HG02571 (cell line): ENCODE measurements around the gene NFKBIB.
"Not testable (repeated sequence)": the region's sequence is repeated elsewhere in the genome, so short reads cannot be mapped to it uniquely, and the experiment has no call there.

Source experiments
- ATAC-seq: cut with Tn5 transposase; IDR thresholded peaks from one replicate; pipeline ENCODE4 v1.9.1; 2021; ENCODE audit warnings: mild to moderate bottlenecking, moderate library complexity; ENCODE audit not compliant: unreplicated experiment

Gene NFKBIB

DNA sequence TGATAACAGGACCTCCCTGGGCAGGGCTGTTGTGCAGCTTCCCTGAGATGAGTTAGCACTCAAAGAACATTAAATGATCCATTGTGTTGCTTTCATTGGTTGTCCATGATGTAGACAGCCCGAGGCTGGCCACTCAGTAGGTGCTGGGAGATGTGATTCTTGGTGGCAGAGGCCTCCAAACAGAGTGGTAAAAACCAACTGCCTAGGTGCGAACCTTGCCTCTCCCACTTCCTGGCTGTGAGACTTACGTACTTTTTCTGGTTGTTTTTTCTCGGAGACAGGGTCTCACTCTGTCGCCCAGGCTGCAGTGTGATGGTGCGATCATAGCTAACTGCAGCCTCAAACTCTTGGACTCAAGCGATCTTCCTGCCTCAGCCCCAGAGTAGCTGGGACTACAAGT lies 24.6 kb downstream of the NFKBIB start:
- no peak for ATAC-seq

- no peak for ATAC-seq
Observed at GRCh38 chr19:38928391-38929001, 28.7 kb downstream of the NFKBIB start.

- peak; percentile 55 for ATAC-seq
Observed at GRCh38 chr19:38929929-38930775, 30.4 kb downstream of the NFKBIB start, which contains the start of gene SARS2. SARS2 (minus strand) TSS chr19:38930763; CDS start chr19:38930736, 27 bp downstream.

DNA sequence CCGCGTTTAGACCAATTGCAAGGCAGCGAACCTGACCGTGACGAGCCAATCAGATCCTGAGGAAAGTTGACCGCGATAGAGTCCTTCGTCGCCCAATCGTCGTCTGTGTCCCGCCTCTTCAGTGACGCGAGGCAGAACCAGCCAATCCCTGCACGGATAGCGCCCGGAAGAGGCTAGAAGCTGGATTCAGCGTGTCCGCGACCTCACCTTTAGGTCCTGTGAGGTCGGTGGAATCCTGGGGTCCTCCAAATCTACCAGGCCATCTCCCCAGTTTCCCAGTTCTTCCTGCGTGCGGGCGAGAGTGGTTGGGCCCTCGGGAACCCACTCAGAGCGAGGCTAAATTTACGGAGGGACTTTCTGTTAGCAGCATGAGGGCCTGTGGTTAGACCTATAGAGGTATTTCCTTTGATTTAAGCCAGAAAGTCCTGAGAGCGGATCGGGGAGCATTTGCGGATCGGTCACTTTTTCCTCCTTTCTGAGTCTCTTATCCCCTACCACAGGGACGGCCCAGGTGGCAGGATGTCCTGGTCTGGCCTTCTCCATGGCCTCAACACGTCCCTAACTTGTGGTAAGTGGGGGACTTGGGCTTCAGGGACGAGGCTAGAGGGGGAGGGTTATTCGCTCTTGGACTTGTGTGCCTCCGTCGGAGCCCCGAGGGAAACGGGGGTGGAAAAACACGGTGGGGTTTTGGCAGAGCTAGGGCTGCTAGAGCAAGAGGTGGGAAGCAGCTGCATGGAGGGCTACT lies 31.2 kb downstream of the NFKBIB start, which contains the start of gene MRPS12:
Gene MRPS12 (plus strand): TSS at position 169 of the 745 bp plus-strand sequence. CDS start 351 bp downstream, at position 520.
- ATAC-seq, result peak; percentile 90

GRCh38 chr19:38931521-38931793 lies 31.7 kb downstream of the NFKBIB start:
- no peak for ATAC-seq

GRCh38 chr19:38932425-38933179 lies 32.8 kb downstream of the NFKBIB start:
- ATAC-seq, result no peak

DNA sequence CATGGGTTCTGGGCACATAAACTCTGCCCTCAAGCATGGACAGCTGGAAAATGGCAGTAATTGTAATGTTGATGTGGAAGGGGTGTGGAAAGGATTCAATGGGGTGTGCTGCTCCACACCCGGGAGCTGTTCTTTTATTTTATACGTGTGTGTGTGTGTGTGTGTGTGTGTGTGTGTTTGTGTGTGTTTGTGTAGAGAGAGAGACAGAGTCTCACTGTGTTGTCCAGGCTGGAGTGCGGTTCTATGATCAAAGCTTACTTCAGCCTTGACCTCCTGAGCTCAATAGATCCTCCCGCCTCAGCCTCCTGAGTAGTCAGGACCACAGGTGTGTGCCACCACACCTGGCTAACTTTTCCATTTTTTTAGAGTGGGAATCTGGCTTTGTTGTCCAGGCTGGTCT lies 33.8 kb downstream of the NFKBIB start:
- ATAC-seq, result no peak

DNA sequence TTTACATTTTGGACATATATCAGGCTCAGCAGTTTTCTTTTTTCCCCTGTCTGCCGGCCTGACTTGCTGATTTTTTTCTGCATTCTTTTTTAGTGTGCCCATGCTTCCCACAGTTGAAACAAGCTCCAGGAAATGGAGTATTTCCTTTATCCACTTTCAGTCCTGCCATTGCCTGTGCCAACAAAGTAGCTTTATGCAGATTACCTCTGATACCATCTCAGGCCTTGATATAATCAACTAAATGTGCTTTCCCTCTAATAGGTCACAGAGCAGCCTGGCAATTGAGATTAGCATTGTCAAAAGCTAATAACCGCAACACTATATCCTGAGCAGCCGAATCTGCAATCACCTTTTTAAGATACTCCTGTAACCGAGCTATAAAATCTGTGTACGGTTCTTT lies 40.2 kb downstream of the NFKBIB start:
- no peak for ATAC-seq

- not testable (repeated sequence) for ATAC-seq
Observed at GRCh38 chr19:38941466-38941865, 41.7 kb downstream of the NFKBIB start.

- ATAC-seq, result no peak
Observed at GRCh38 chr19:38941979-38942378, 42.2 kb downstream of the NFKBIB start.

- ATAC-seq, result no peak
Observed at GRCh38 chr19:38942471-38943181, 42.9 kb downstream of the NFKBIB start.

DNA sequence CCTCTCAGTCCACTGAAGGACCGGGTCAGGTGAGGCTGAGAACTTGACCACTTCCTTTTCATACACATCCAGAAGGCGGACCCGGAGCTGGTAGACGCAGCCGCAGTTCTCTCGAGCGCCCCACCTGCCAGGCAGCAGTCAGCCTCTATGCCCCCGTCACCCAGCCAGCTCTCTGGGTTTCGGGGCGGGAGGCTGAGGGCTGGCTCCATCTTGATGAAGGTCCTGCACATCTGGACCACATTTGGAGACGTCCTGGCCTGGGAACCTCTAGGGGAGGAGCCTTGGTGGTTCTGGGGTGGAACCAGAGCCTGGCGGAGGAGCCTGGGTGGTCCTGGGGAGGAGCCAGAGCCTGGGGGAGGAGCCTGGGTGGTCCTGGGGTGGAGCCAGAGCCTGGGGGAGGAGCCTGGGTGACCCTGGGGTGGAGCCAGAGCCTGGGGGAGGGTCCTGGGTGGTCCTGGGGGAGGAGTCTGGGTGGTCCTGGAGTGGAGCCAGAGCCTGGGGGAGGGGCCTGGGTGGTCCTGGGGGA lies 45.3 kb downstream of the NFKBIB start:
- ATAC-seq, result no peak

DNA sequence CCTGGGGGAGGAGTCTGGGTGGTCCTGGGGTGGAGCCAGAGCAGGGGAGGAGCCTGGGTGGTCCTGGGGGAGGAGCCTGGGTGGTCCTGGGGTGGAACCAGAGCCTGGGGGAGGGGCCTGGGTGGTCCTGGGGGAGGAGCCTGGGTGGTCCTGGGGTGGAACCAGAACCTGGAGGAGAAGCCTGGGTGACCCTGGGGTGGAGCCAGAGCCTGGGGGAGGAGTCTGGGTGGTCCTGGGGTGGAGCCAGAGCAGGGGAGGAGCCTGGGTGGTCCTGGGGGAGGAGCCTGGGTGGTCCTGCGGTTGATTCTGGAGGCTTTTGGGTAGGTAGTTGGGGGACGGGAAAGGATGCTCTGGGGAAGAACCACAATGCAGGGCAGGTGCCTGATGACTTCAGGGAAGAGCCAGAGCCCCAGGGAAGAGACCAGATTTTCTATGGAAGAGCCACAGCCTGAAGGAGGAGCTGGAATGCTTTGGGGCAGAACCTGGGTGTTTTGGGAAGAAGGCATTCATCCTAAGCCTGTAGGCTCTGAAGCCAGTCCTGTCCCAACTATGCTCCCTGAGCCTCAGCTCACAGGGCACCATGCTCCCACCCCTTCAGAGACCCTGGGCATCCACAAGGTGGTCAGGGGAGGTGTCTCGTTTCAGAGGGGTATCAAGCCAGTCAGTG lies 45.9 kb downstream of the NFKBIB start:
- no peak for ATAC-seq

- no peak for ATAC-seq
Observed at GRCh38 chr19:38946229-38947010, 46.7 kb downstream of the NFKBIB start.

DNA sequence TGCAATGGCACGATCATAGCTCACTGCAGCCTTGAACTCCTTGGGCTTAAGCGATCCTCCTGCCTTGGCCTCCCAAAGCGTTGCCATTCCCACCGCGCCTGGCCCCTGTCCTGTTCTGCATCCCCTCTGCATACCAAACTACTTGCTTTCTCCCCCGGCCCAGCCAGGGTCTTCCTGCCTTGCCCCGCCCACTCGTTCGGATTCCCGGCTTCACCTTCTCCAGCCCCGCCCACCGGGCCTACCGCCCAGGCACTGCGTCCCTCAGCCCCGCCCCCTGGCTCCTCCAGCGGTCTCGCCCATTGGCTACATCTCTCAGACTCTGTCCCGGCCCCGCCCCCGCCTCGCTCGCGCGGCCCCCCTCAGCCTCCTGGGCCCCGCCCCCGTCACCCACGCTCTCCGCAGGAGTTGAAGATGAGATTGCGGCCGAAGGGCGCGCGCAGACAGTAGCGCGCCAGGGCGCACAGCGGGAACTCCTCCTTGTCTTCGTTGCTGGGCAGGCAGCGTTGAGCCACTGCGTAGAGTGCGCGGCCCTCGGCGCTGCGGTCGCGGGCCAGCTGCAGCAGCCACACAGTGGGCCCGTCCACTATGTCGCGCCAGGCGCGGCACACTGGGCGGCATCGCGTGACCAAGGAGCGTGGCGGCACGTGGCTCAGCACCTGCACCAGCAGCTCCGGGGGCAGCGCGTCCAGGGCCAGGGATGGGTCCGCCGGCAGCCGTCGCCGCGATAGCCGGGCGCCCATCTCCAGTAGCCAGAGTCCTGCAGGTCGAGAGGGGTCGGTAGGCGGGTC lies 50.0 kb downstream of the NFKBIB start:
- ATAC-seq, result no peak

GRCh38 chr19:38951187-38951586 lies 51.4 kb downstream of the NFKBIB start:
- no peak for ATAC-seq

GRCh38 chr19:38952395-38953165 lies 52.8 kb downstream of the NFKBIB start:
- no peak for ATAC-seq
